Measurements from ENCODE around the gene C4orf51.

DNA sequence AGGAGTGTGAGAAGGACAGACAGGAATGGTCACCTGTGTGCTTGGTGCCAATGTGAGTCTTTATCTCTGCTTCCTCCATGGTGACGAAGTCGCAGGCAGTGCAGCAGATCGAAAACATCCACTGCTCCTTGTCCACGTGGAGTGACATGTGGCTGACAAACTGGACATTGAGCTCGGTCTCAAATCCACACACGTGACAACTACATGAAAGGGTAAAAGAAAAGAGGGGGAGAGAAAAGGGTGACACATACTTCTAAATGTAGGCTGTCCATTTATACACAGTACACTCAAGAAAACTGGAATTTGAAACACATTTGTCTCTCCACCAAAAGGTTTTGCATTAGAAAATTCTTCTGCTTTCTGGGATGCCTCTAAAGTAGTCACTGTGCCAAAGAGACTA lies 94.5 kb downstream of the C4orf51 start:
- TF ChIP-seq, protein P1, sequence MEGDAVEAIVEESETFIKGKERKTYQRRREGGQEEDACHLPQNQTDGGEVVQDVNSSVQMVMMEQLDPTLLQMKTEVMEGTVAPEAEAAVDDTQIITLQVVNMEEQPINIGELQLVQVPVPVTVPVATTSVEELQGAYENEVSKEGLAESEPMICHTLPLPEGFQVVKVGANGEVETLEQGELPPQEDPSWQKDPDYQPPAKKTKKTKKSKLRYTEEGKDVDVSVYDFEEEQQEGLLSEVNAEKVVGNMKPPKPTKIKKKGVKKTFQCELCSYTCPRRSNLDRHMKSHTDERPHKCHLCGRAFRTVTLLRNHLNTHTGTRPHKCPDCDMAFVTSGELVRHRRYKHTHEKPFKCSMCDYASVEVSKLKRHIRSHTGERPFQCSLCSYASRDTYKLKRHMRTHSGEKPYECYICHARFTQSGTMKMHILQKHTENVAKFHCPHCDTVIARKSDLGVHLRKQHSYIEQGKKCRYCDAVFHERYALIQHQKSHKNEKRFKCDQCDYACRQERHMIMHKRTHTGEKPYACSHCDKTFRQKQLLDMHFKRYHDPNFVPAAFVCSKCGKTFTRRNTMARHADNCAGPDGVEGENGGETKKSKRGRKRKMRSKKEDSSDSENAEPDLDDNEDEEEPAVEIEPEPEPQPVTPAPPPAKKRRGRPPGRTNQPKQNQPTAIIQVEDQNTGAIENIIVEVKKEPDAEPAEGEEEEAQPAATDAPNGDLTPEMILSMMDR (IDR thresholded peaks at IDR 0.05), result no peak
- TF ChIP-seq POLR2A (IDR thresholded peaks at IDR 0.05), result no peak
